Fibroblast of peridontal ligament (primary cell): ENCODE data around the gene ECT2.
"Not testable (repeated sequence)": the region's sequence is repeated elsewhere in the genome, so short reads cannot be mapped to it uniquely, and the experiment has no call there.

Source experiments
- DNase-seq: peaks from one replicate; pipeline ENCODE4 v3.0.0-alpha.2; 2010; ENCODE audit errors: extremely low read depth

Gene ECT2

DNA sequence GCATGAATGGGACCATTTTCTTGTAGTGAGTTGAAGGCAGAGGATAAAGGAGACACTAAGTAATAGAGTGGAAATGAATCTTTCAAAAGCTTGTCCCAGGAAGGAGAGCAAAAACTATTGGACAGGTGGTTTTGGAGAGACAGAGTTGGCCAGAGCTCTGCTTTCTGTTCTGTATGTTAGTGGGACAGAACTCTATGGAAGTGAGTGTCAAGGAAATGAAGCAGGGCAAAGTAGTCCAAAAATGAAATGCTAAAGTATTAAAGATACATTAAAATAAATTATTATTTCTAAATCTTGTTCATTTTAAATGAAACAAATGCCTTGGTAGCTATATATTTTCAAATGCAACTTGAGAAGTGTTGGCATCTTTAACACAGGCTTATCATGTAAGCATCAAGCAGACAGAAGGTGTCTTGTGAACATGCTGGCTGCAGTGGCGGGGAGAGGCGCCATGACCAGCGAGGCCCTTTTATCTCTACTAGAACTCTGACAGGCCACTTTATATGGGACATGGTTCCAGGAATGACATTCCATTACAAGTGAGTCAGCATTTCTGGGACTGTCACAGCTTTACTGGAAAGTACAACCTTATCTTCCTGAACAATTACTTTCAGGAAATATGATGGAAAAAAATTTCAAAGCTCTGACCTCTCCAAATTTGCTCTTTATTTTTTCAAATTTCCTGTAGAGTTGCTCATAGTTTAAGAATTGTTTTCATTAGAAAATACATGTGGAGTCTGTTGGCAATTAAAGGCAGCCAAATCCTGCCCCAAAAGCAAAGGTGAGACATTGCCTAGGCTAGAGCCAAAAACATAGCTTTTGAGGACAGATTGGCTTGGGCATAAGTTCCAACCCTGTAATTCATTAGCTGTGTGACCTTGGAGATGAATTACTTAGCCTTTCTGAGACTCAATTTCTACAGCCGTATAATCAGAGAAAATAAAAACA, 106.5 kb downstream of the ECT2 start:
- no peak for DNase-seq

GRCh38 chr3:172859041-172859440, 108.5 kb downstream of the ECT2 start:
- DNase-seq, result no peak

DNA sequence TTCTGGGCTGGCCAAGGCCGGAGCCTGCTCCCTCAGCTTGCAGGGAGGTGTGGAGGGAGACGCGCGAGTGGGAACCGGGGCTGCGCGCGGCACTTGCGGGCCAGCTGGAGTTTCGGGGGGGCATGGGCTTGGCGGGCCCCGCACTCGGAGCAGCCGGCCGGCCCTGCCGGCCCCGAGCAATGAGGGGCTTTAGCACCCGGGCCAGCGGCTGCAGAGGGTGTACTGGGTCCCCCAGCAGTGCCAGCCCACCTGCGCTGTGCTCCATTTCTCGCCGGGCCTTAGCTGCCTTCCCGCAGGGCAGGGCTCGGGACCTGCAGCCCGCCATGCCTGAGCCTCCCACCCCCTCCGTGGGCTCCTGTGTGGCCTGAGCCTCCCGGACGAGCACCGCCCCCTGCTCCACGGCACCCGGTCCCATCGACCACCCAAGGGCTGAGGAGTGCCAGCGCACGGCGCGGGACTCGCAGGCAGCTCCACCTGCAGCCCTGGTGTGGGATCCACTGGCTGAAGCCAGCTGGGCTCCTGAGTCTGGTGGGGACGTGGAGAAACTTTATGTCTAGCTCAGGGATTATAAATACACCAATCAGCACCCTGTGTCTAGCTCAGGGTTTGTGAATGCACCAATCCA, 116.3 kb downstream of the ECT2 start:
- DNase-seq, result not testable (repeated sequence)

GRCh38 chr3:172868582-172869200, 118.2 kb downstream of the ECT2 start:
- no peak for DNase-seq

DNA sequence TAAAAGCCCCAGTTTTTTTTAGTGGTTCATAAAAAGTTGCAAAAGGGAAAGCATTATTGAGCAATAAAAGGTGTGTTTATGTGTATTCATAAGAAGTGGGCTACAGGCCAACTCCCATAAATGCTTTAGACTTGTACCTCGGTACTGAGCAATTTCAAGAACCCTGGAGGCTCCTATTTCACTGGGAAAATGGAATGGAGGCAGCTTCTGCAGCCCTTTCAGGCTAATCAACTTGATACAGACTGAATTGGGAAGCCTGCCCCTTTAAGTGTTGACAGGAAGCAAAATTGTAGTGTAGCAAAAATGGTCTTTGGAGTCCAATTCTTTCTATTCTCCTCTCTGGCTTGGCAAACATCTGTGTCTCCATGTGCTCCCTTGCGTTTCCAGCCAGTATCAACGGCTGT, 118.8 kb downstream of the ECT2 start:
- no peak for DNase-seq

DNA sequence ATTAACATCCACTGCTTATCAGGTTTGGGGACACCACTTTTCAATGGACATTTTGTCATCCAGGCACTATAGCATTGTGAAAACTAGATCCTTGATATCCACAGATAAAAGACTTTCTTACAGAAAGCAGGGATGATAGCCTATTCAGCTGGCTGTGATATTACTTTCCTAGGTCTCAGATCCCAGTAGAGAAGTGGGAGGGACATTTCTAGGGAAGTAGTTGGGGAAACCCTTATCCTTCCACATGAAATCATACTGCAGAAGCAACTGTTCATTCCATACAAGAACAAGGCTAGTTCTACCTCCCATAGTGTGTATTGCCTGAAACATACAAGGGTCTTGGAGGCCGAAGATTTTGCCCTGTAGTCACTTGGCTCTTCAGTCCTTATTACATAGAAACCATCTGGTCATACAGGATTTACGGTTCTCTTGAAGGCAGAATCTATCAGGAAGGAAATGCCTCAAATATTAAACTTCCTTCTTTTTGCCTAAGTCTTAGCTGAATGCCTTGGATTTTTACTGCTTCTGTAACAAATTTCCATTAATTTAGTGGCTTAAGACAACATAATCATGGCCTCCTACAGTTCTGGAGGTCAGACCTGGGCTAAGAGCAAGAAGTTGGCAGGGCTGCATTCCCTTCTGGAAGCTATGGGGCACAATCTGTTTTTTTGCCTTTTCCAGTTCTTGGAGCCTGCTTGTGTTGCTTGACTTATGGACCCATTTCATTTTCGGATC, 119.4 kb downstream of the ECT2 start:
- no peak for DNase-seq
